ENCODE data around the gene ACP5. TPM values are rescaled to one million over a fixed set of nuclear protein-coding genes. Genes with fewer than 3 reads are reported as not detected.
A peak's percentile ranks its signal among the peaks of the same experiment; 100 is the strongest.

The ACP5 gene
- total RNA-seq, 2 donors from 2014 or later: 2.1 to 3.8 TPM

DNA sequence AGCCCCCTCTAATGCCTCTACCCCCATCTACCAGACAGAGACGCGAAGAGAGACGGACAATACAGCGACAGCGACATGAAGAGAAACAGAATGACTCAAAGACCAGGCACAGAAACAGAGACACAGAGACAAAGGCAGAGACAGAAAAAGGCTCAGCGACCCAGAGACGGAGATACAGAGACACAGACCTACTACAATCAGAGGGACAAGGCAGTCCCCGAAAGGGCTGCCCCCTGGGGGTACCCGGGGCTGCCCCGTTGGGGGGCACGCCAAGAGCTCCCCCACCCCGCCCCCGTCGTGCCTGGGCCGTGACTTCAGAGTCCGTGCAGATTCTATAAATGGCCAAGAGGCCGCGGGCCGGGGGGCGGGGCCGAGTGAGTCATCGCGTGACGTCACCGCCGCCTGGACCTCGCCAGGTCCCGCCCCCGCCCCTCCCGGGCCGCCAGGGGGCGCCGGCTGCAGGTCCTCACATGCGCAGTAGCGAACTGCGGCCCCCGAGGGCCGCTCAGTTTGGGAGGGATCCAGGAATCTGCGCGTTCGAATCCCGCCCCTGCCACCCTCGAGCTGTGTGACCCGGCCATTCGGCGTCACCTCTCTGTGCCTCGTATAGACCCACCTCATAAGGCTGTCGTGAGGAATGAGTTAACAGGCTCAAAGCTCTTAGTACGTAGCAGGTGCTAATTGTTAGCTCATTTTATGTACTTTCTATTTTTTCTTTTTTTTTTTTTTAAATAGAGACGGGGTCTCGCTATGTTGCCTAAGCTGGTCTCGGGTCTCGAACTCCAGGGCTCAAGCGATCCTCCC is 41.5 kb downstream of the ACP5 start:
- H3K27ac ChIP-seq (ENCODE audit: low read depth, low read length): peak overlapping the region; percentile 11
- no peaks in the 10 kb centered on the region for H3K9me3 Mint-ChIP-seq
- H3K27ac Mint-ChIP-seq: peak overlapping the region; percentile 93
- TF ChIP-seq, protein P1, sequence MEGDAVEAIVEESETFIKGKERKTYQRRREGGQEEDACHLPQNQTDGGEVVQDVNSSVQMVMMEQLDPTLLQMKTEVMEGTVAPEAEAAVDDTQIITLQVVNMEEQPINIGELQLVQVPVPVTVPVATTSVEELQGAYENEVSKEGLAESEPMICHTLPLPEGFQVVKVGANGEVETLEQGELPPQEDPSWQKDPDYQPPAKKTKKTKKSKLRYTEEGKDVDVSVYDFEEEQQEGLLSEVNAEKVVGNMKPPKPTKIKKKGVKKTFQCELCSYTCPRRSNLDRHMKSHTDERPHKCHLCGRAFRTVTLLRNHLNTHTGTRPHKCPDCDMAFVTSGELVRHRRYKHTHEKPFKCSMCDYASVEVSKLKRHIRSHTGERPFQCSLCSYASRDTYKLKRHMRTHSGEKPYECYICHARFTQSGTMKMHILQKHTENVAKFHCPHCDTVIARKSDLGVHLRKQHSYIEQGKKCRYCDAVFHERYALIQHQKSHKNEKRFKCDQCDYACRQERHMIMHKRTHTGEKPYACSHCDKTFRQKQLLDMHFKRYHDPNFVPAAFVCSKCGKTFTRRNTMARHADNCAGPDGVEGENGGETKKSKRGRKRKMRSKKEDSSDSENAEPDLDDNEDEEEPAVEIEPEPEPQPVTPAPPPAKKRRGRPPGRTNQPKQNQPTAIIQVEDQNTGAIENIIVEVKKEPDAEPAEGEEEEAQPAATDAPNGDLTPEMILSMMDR (conservative IDR thresholded peaks at IDR 0.05): peak; percentile 97
- H3K4me1 ChIP-seq (ENCODE audit: control insufficient read depth, insufficient read depth, low read length): peaks cover 4% of the 10 kb centered on the region
- H3K4me3 Mint-ChIP-seq: peak overlapping the region; percentile 55
- H3K36me3 Mint-ChIP-seq (ENCODE audit: low read depth): no peaks in the 10 kb centered on the region
- H3K4me3 ChIP-seq (ENCODE audit: low read length): peak overlapping the region; percentile 83
- peaks cover 1% of the 10 kb centered on the region for H3K36me3 ChIP-seq (ENCODE audit: control insufficient read depth, insufficient read depth, low read length)
- 13 to 16% methylated on average over 28 to 54 of the region's 54 CpGs for WGBS, 2 experiments (ENCODE audit: insufficient coverage in 1 of 2, insufficient read length in 1 of 2)
- H3K27me3 Mint-ChIP-seq (ENCODE audit: insufficient read depth): peaks cover 27% of the 10 kb centered on the region
- DNase-seq: peak; percentile 97
- H3K4me1 Mint-ChIP-seq: peaks cover 17% of the 10 kb centered on the region
- no peaks in the 10 kb centered on the region for H3K9me3 ChIP-seq (ENCODE audit: control insufficient read depth, low read length)
- peak overlapping the region; percentile 64 for H3K9ac ChIP-seq (ENCODE audit: extremely low read depth, low read length, poor library complexity, severe bottlenecking)
- no peaks in the 10 kb centered on the region for H3K27me3 ChIP-seq (ENCODE audit: control insufficient read depth, insufficient read depth, low read length, poor library complexity, severe bottlenecking)

DNA sequence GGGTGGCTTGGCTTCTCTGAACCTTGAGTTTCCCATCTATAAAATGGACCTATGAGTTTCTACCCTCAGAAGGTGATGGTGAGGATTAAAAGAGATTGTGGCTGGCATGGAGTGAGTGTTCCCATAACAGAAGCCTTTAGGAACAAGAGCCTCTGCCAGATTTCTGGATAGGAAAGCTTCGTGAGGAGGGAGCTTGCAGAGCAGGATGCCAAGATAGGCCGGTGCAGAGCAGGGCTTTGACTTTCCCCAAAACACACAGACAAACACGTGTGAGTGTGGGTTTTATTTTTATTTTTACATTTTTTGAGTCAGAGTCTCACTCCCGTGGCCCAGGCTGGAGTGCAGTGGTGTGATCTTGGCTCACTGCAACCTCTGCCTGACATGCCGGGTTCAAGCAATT is 42.5 kb downstream of the ACP5 start:
- peaks cover 4% of the 10 kb centered on the region for H3K4me1 ChIP-seq (ENCODE audit: control insufficient read depth, insufficient read depth, low read length)
- no peak overlapping the region for H3K27ac Mint-ChIP-seq
- WGBS, 2 experiments (ENCODE audit: insufficient coverage in 1 of 2, insufficient read length in 1 of 2): 95 to 98% methylated on average over 4 of the region's 5 CpGs
- no peaks in the 10 kb centered on the region for H3K9me3 Mint-ChIP-seq
- no peaks in the 10 kb centered on the region for H3K27me3 ChIP-seq (ENCODE audit: control insufficient read depth, insufficient read depth, low read length, poor library complexity, severe bottlenecking)
- DNase-seq: no peak
- H3K27ac ChIP-seq (ENCODE audit: low read depth, low read length): no peak overlapping the region
- H3K9ac ChIP-seq (ENCODE audit: extremely low read depth, low read length, poor library complexity, severe bottlenecking): no peak overlapping the region
- no peaks in the 10 kb centered on the region for H3K36me3 ChIP-seq (ENCODE audit: control insufficient read depth, insufficient read depth, low read length)
- H3K4me3 Mint-ChIP-seq: peak overlapping the region; percentile 55
- H3K27me3 Mint-ChIP-seq (ENCODE audit: insufficient read depth): peaks cover 27% of the 10 kb centered on the region
- H3K4me1 Mint-ChIP-seq: peaks cover 13% of the 10 kb centered on the region
- TF ChIP-seq, protein P1 (conservative IDR thresholded peaks at IDR 0.05): no peak
- H3K36me3 Mint-ChIP-seq (ENCODE audit: low read depth): no peaks in the 10 kb centered on the region
- no peaks in the 10 kb centered on the region for H3K9me3 ChIP-seq (ENCODE audit: control insufficient read depth, low read length)
- no peak overlapping the region for H3K4me3 ChIP-seq (ENCODE audit: low read length)

DNA sequence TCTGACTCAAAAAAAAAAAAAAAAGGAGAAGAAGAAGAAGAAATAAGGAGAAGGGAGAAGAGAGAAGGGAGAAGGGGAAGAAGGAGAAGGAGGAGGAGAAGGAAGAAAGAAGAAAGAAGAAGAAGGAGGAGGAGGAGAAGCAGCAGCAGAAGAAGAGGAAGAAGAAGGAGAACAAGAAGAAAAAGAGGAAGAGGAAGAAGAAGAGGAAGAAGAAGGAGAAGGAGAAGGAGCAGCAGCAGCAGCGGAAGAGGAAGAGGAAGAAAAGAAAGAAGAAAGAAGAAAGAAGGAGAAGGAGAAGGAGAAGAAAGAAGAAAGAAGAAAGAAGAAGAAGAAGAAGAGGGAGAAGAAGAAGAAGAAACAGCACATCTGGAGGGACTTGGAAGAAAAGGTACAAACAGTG is 42.9 kb downstream of the ACP5 start:
- Histone ChIP-seq H3K4me1 (ENCODE audit: control insufficient read depth, insufficient read depth, low read length) (peaks cover 4% of the 10 kb centered on the region), H3K9ac (ENCODE audit: extremely low read depth, low read length, poor library complexity, severe bottlenecking) (no peak overlapping the region), H3K9me3 (ENCODE audit: control insufficient read depth, low read length) (no peaks in the 10 kb centered on the region), H3K36me3 (ENCODE audit: control insufficient read depth, insufficient read depth, low read length) (no peaks in the 10 kb centered on the region), H3K4me3 (ENCODE audit: low read length) (no peak overlapping the region), H3K27ac (ENCODE audit: low read depth, low read length) (no peak overlapping the region), H3K27me3 (ENCODE audit: control insufficient read depth, insufficient read depth, low read length, poor library complexity, severe bottlenecking) (no peaks in the 10 kb centered on the region)
- WGBS, 2 experiments (ENCODE audit: insufficient coverage in 1 of 2, insufficient read length in 1 of 2): 86 to 94% methylated on average over 1 of the region's 1 CpG
- Mint-ChIP-seq H3K27me3 (ENCODE audit: insufficient read depth) (peaks cover 27% of the 10 kb centered on the region), H3K4me1 (peaks cover 13% of the 10 kb centered on the region), H3K4me3 (no peak overlapping the region), H3K36me3 (ENCODE audit: low read depth) (no peaks in the 10 kb centered on the region), H3K9me3 (no peaks in the 10 kb centered on the region), H3K27ac (no peak overlapping the region)
- TF ChIP-seq, protein P1 (conservative IDR thresholded peaks at IDR 0.05): no peak
- no peak for DNase-seq

All from endodermal cell (in vitro differentiated cells).